Calu3 (cell line): ENCODE data around the gene COBLL1. TPM values are rescaled to one million over a fixed set of nuclear protein-coding genes. Genes with fewer than 3 reads are reported as not detected.

Experiments used
- BruUV-seq: library from RNA; stranded (reverse); fragments of 400-500 nt; replicated peaks from 2 replicates; lab custom pipeline; 2021; lab: Mats Ljungman, UMichigan
- CTCF ChIA-PET: fragments of 300-600 bp; sonication (Branson Sonifier 250); formaldehyde crosslinking; loops from one replicate; lab custom pipeline; 2022; ENCODE audit warnings: antibody characterized with exemption; lab: Charles Lee
- DNase-seq: peaks from one replicate; pipeline ENCODE4 v3.0.0; 2022
- H3K27ac Mint-ChIP-seq: one replicate; pipeline ENCODE4 v1.8.0; 2022; ENCODE audit warnings: mixed read lengths; ENCODE audit not compliant: unreplicated experiment
- H3K27me3 Mint-ChIP-seq: one replicate; pipeline ENCODE4 v1.8.0; 2022; ENCODE audit warnings: mixed read lengths; ENCODE audit not compliant: unreplicated experiment
- H3K36me3 Mint-ChIP-seq: one replicate; pipeline ENCODE4 v1.8.0; 2022; ENCODE audit warnings: mild to moderate bottlenecking, moderate library complexity, mixed read lengths; ENCODE audit not compliant: insufficient read depth, unreplicated experiment
- H3K4me1 Mint-ChIP-seq: one replicate; pipeline ENCODE4 v1.8.0; 2022; ENCODE audit warnings: mild to moderate bottlenecking, low read depth, mixed read lengths; ENCODE audit not compliant: unreplicated experiment
- H3K4me3 Mint-ChIP-seq: one replicate; pipeline ENCODE4 v1.8.0; 2022; ENCODE audit warnings: mild to moderate bottlenecking, low read depth, moderate library complexity, mixed read lengths; ENCODE audit not compliant: unreplicated experiment
- H3K9me3 Mint-ChIP-seq: one replicate; pipeline ENCODE4 v1.8.0; 2022; ENCODE audit warnings: low read depth, mixed read lengths; ENCODE audit not compliant: unreplicated experiment
- CTCF ChIP-seq: fragments of 200-600 bp; IDR thresholded peaks from one replicate; pipeline ENCODE4 v1.8.0; 2022; ENCODE audit warnings: antibody characterized with exemption; ENCODE audit not compliant: unreplicated experiment
- intact Hi-C: fragments of 100-400 bp; cut with micrococcal nuclease; formaldehyde crosslinking; loops from one replicate; pipeline ENCODE4 v1.10.0; 2022; ENCODE audit not compliant: unreplicated experiment
- total RNA-seq: library from RNA; stranded (reverse); gene quantifications from 2 replicates; pipeline ENCODE4 v1.2.3, GENCODE V29; 2022

Gene COBLL1
- total RNA-seq, 1 experiment from 2014 or later, result 44.9 TPM

GRCh38 chr2:164719996-164720941, 121.4 kb downstream of the COBLL1 start:
- Mint-ChIP-seq H3K4me3 (no peak overlapping the region), H3K27me3 (no peaks in the 10 kb centered on the region), H3K4me1 (peaks cover 9% of the 10 kb centered on the region), H3K36me3 (peaks cover 6% of the 10 kb centered on the region), H3K27ac (no peak overlapping the region), H3K9me3 (no peaks in the 10 kb centered on the region)
- no peak for DNase-seq
- CTCF ChIA-PET, result no interaction called here
- BruUV-seq, result no TSS peak
- intact Hi-C loops, result loop anchor here (5.0 kb wide), 1 partner anchor 118 kb away; no protein-coding TSS in a partner anchor
- TF ChIP-seq CTCF, result no peak

- no peak overlapping the region for H3K27ac Mint-ChIP-seq
- TF ChIP-seq CTCF, result peak; percentile 41
- H3K4me1 Mint-ChIP-seq, result peaks cover 30% of the 10 kb centered on the region
- no TSS peak for BruUV-seq
- no peaks in the 10 kb centered on the region for H3K27me3 Mint-ChIP-seq
- no peaks in the 10 kb centered on the region for H3K9me3 Mint-ChIP-seq
- H3K36me3 Mint-ChIP-seq, result peaks cover 12% of the 10 kb centered on the region
- peak; percentile 28 for DNase-seq
- no peak overlapping the region for H3K4me3 Mint-ChIP-seq
- CTCF ChIA-PET, result interaction anchor here (0.7 kb wide), 1 partner anchor 157 kb away, joined by 3 read pairs; no protein-coding TSS in a partner anchor
- intact Hi-C loops, result loop anchor here (1.0 to 5.0 kb wide), 3 partner anchors 20 to 157 kb away; no protein-coding TSS in a partner anchor
These were observed 124.4 kb downstream of the COBLL1 start for GRCh38 chr2:164717000-164717803.

GRCh38 chr2:164714471-164714870, 127.2 kb downstream of the COBLL1 start:
- TF ChIP-seq CTCF, result no peak
- intact Hi-C loops, result loop anchor here (5.0 kb wide), 1 partner anchor 92 kb away; the partner anchor contains the start of gene GRB14
- Mint-ChIP-seq H3K27me3 (no peaks in the 10 kb centered on the region), H3K4me1 (peaks cover 47% of the 10 kb centered on the region), H3K9me3 (no peaks in the 10 kb centered on the region), H3K36me3 (peaks cover 7% of the 10 kb centered on the region), H3K4me3 (no peak overlapping the region), H3K27ac (peak overlapping the region; percentile 87)
- no TSS peak for BruUV-seq
- CTCF ChIA-PET, result interaction anchor here (0.6 kb wide), 1 partner anchor 141 kb away, joined by 3 read pairs; no protein-coding TSS in a partner anchor
- no peak for DNase-seq

- intact Hi-C loops, result loop anchor here (5.0 kb wide), 1 partner anchor 89 kb away; the partner anchor contains the start of gene GRB14
- peak; percentile 11 for DNase-seq
- Mint-ChIP-seq H3K4me1 (peaks cover 70% of the 10 kb centered on the region), H3K36me3 (peaks cover 7% of the 10 kb centered on the region), H3K4me3 (peak overlapping the region; percentile 56), H3K27me3 (no peaks in the 10 kb centered on the region), H3K9me3 (no peaks in the 10 kb centered on the region), H3K27ac (peak overlapping the region; percentile 89)
- CTCF ChIA-PET, result no interaction called here
- BruUV-seq, result no TSS peak
- no peak for TF ChIP-seq CTCF
These were observed 129.9 kb downstream of the COBLL1 start for GRCh38 chr2:164711766-164712138.
